CD14-positive monocyte (primary cell): ENCODE data around the gene NFATC2. TPM values are rescaled to one million over a fixed set of nuclear protein-coding genes. Genes with fewer than 3 reads are reported as not detected.

Source experiments
- DNase-seq, 3 donors: peaks; one replicate each; pipeline ENCODE4 v3.0.0-alpha.2; 2011 to 2022
- H2AFZ ChIP-seq: 2 replicates; pipeline ENCODE4 v1.6.0; 2012; ENCODE audit warnings: mild to moderate bottlenecking, low read depth, low read length, inconsistent platforms; ENCODE audit not compliant: insufficient read depth, poor library complexity, severe bottlenecking
- H3K27ac ChIP-seq, 2 donors: 1 replicate in 1 of 2; 2 replicates in 1 of 2; pipeline ENCODE4 v1.5.1; 2012 to 2013; ENCODE audit warnings: low read length in 2 of 2, control low read depth in 1 of 2, inconsistent platforms in 1 of 2, low read depth in 1 of 2, mild to moderate bottlenecking in 1 of 2
- H3K27me3 ChIP-seq, 2 donors: one replicate each; pipeline versions ENCODE4 v1.6.0 to v1.6.1; 2011 to 2013; ENCODE audit warnings: low read length in 2 of 2; ENCODE audit not compliant: control insufficient read depth in 2 of 2, insufficient read depth in 2 of 2
- H3K36me3 ChIP-seq, 2 donors: replicated peaks in 1 of 2; 1 replicate in 1 of 2; 2 replicates in 1 of 2; pipeline versions ENCODE4 v1.5.1 to v1.6.1; 2012 to 2013; ENCODE audit warnings: low read length in 2 of 2, control low read depth in 1 of 2, inconsistent platforms in 1 of 2, mild to moderate bottlenecking in 1 of 2; ENCODE audit not compliant: insufficient read depth in 2 of 2, control insufficient read depth in 1 of 2
- H3K4me1 ChIP-seq, 2 donors: 1 replicate in 1 of 2; 2 replicates in 1 of 2; pipeline versions ENCODE4 v1.5.1 to v1.6.1; 2012 to 2013; ENCODE audit warnings: low read length in 2 of 2, control low read depth in 1 of 2, inconsistent platforms in 1 of 2, mild to moderate bottlenecking in 1 of 2, moderate library complexity in 1 of 2; ENCODE audit not compliant: insufficient read depth in 2 of 2, control insufficient read depth in 1 of 2
- H3K4me2 ChIP-seq: replicated peaks from 2 replicates; pipeline ENCODE3; 2012; ENCODE audit warnings: low read length, moderate library complexity, mild to moderate bottlenecking; ENCODE audit not compliant: poor library complexity, severe bottlenecking; ENCODE audit errors: extremely low read depth
- H3K4me3 ChIP-seq, 3 experiments: fragments of 200-600 bp in 1 of 3; sonication (generic) in 1 of 3; replicated peaks in 1 of 3; 1 replicate in 2 of 3; 2 replicates in 1 of 3; pipeline ENCODE4 v1.5.1; 2011 to 2013; ENCODE audit warnings: low read length in 3 of 3, mild to moderate bottlenecking in 3 of 3, control low read depth in 2 of 3, low read depth in 2 of 3, inconsistent platforms in 1 of 3, moderate library complexity in 1 of 3
- H3K79me2 ChIP-seq: 2 replicates; pipeline ENCODE4 v1.6.0; 2012; ENCODE audit warnings: mild to moderate bottlenecking, control low read depth, inconsistent platforms, low read length, moderate library complexity; ENCODE audit not compliant: insufficient read depth
- H3K9ac ChIP-seq: 2 replicates; pipeline ENCODE4 v1.6.0; 2017; ENCODE audit warnings: low read length, mild to moderate bottlenecking; ENCODE audit not compliant: insufficient read depth, poor library complexity, severe bottlenecking
- H3K9me3 ChIP-seq, 2 donors: replicated peaks in 1 of 2; 1 replicate in 1 of 2; 2 replicates in 1 of 2; pipeline versions ENCODE4 v1.5.1 to v1.6.1; 2012 to 2013; ENCODE audit warnings: low read length in 2 of 2, control low read depth in 1 of 2; ENCODE audit not compliant: control insufficient read depth in 1 of 2, insufficient read depth in 1 of 2
- H4K20me1 ChIP-seq: 2 replicates; pipeline ENCODE4 v1.6.0; 2012; ENCODE audit warnings: mild to moderate bottlenecking, low read length, control low read depth, moderate library complexity; ENCODE audit not compliant: insufficient read depth
- H3K27ac Mint-ChIP-seq, 7 donors: one replicate each; pipeline ENCODE4 v1.8.0; 2020; ENCODE audit warnings: mild to moderate bottlenecking in 7 of 7, mixed read lengths in 7 of 7, moderate library complexity in 6 of 7, inconsistent platforms in 2 of 7
- H3K27me3 Mint-ChIP-seq, 3 donors: one replicate each; pipeline ENCODE4 v1.8.0; 2021 to 2022; ENCODE audit warnings: low read depth in 3 of 3, mild to moderate bottlenecking in 3 of 3, mixed read lengths in 3 of 3, moderate library complexity in 3 of 3, inconsistent platforms in 1 of 3
- H3K36me3 Mint-ChIP-seq, 2 donors: one replicate each; pipeline ENCODE4 v1.8.0; 2020; ENCODE audit warnings: mixed read lengths in 2 of 2, inconsistent platforms in 1 of 2, mild to moderate bottlenecking in 1 of 2
- H3K4me1 Mint-ChIP-seq: one replicate; pipeline ENCODE4 v1.8.0; 2020; ENCODE audit warnings: mild to moderate bottlenecking, mixed read lengths
- H3K4me3 Mint-ChIP-seq, 2 donors: one replicate each; pipeline ENCODE4 v1.8.0; 2020; ENCODE audit warnings: mild to moderate bottlenecking in 2 of 2, mixed read lengths in 2 of 2, moderate library complexity in 1 of 2
- H3K9me3 Mint-ChIP-seq, 7 donors: one replicate each; pipeline ENCODE4 v1.8.0; 2020 to 2022; ENCODE audit warnings: mixed read lengths in 7 of 7, mild to moderate bottlenecking in 6 of 7, moderate library complexity in 6 of 7, inconsistent platforms in 2 of 7
- WGBS: methylation state at CpG from one replicate; pipeline ENCODE4 v1.1.5; 2013; ENCODE audit warnings: missing lambda C conversion rate; ENCODE audit not compliant: insufficient coverage; 5-methylcytosine and 5-hydroxymethylcytosine counted together
- intact Hi-C, 2 donors: fragments of 100-400 bp; cut with micrococcal nuclease; formaldehyde crosslinking; loops; one replicate each; pipeline versions ENCODE4 v1.15.0 to v1.15.1; 2023
- polyA plus RNA-seq, 3 donors: library from polyadenylated mRNA; depleted of rRNA in 1 of 3; unstranded in 2 of 3; stranded (reverse) in 1 of 3; fragments of 300-500 nt in 2 of 3; fragments of >200 nt in 1 of 3; fragmentation: Illumina TruSeq in 2 of 3; gene quantifications; 1 replicate in 2 of 3; 2 replicates in 1 of 3; pipeline ENCODE4 v1.2.3, GENCODE V29; 2012 to 2021
- TF ChIP-seq, protein P1 (sequence below): fragments of 200-600 bp; IDR thresholded peaks from one replicate; pipeline ENCODE4 v1.8.0; 2022; ENCODE audit warnings: antibody characterized with exemption, mild to moderate bottlenecking

The NFATC2 gene
- polyA plus RNA-seq, 3 donors = 0.03 to 0.18 (median 0.11) TPM

DNA sequence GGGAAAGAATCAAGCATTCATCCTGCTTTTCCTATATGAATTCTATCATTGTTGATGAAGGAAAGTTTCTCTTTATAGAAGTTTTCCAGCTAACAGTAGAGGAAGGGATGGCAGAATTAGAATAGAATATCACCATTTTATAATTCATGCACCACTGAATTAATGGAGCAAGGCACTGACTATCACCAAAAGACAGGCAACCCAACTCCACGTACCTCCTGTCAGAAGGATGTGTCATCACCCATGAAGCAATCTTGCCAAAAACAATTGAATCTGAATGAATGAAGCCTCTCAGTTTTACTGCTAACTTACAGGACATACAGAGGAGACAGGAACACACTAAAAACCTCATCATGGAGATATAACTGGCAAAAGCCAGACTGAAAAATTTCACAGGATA lies 122.4 kb downstream of the NFATC2 start:
- H3K4me2 ChIP-seq = no peak overlapping the region
- H3K27me3 Mint-ChIP-seq = peaks cover 0 to 6% (median 0%) of the 10 kb centered on the region in 3 donors
- H3K27ac Mint-ChIP-seq = no peak overlapping the region
- no peaks in the 10 kb centered on the region for H4K20me1 ChIP-seq
- H3K36me3 ChIP-seq = no peaks in the 10 kb centered on the region
- no peak overlapping the region for H3K4me3 Mint-ChIP-seq
- H3K9ac ChIP-seq = no peak overlapping the region
- H3K79me2 ChIP-seq = no peaks in the 10 kb centered on the region
- no peak overlapping the region for H3K4me3 ChIP-seq
- no peaks in the 10 kb centered on the region for H3K4me1 ChIP-seq
- H3K27ac ChIP-seq = no peak overlapping the region
- no peaks in the 10 kb centered on the region for H3K9me3 ChIP-seq
- intact Hi-C loops = no loop called here
- H2AFZ ChIP-seq = no peak overlapping the region
- TF ChIP-seq, protein P1, sequence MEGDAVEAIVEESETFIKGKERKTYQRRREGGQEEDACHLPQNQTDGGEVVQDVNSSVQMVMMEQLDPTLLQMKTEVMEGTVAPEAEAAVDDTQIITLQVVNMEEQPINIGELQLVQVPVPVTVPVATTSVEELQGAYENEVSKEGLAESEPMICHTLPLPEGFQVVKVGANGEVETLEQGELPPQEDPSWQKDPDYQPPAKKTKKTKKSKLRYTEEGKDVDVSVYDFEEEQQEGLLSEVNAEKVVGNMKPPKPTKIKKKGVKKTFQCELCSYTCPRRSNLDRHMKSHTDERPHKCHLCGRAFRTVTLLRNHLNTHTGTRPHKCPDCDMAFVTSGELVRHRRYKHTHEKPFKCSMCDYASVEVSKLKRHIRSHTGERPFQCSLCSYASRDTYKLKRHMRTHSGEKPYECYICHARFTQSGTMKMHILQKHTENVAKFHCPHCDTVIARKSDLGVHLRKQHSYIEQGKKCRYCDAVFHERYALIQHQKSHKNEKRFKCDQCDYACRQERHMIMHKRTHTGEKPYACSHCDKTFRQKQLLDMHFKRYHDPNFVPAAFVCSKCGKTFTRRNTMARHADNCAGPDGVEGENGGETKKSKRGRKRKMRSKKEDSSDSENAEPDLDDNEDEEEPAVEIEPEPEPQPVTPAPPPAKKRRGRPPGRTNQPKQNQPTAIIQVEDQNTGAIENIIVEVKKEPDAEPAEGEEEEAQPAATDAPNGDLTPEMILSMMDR = no peak
- 17% methylated on average over 1 of the region's 1 CpG for WGBS
- H3K36me3 Mint-ChIP-seq = no peaks in the 10 kb centered on the region
- no peaks in the 10 kb centered on the region for H3K27me3 ChIP-seq
- H3K9me3 Mint-ChIP-seq = no peaks in the 10 kb centered on the region
- peaks cover 5% of the 10 kb centered on the region for H3K4me1 Mint-ChIP-seq
- DNase-seq = peak in 1 of 3 donors; percentile 12

DNA sequence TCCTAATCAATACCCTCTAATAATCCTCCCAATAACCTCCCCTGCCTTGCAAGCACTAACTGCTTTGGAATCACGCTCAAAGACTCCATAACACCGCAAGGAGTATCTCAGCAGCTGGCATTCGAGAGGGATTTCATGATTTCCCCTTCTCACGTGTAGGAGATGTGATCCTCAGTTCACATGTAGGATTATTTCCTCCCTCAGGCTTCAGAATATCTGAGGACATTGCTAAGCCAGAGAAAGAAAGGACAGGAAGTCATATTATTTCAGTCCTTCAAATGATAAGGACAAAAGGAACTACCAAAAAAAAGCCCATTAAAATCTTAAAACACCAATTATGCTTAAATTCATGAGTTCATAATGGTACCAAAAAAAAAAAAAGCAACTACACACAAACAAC lies 122.9 kb downstream of the NFATC2 start:
- Histone ChIP-seq H4K20me1 (no peaks in the 10 kb centered on the region), H3K36me3 (no peaks in the 10 kb centered on the region), H3K4me3 (no peak overlapping the region), H3K4me1 (no peaks in the 10 kb centered on the region), H3K9me3 (no peaks in the 10 kb centered on the region), H2AFZ (no peak overlapping the region), H3K4me2 (no peak overlapping the region), H3K9ac (no peak overlapping the region), H3K27me3 (no peaks in the 10 kb centered on the region), H3K79me2 (no peaks in the 10 kb centered on the region), H3K27ac (no peak overlapping the region)
- no peak for DNase-seq
- no peak overlapping the region for H3K4me3 Mint-ChIP-seq
- peak overlapping the region in 1 of 7 donors; percentile 63 for H3K27ac Mint-ChIP-seq
- TF ChIP-seq, protein P1 = no peak
- intact Hi-C loops = no loop called here
- H3K4me1 Mint-ChIP-seq = peaks cover 5% of the 10 kb centered on the region
- 100% methylated on average over 3 of the region's 4 CpGs for WGBS
- no peaks in the 10 kb centered on the region for H3K9me3 Mint-ChIP-seq
- H3K36me3 Mint-ChIP-seq = no peaks in the 10 kb centered on the region
- peaks cover 0 to 6% (median 0%) of the 10 kb centered on the region in 3 donors for H3K27me3 Mint-ChIP-seq
